HG03039 (cell line): ENCODE results near the gene VSIG10.
"Not testable (repeated sequence)": the region's sequence is repeated elsewhere in the genome, so short reads cannot be mapped to it uniquely, and the experiment has no call there.

Source experiments
- ATAC-seq: cut with Tn5 transposase; IDR thresholded peaks from one replicate; pipeline ENCODE4 v1.9.1; 2021; ENCODE audit warnings: mild to moderate bottlenecking, moderate library complexity; ENCODE audit not compliant: unreplicated experiment

VSIG10 gene

DNA sequence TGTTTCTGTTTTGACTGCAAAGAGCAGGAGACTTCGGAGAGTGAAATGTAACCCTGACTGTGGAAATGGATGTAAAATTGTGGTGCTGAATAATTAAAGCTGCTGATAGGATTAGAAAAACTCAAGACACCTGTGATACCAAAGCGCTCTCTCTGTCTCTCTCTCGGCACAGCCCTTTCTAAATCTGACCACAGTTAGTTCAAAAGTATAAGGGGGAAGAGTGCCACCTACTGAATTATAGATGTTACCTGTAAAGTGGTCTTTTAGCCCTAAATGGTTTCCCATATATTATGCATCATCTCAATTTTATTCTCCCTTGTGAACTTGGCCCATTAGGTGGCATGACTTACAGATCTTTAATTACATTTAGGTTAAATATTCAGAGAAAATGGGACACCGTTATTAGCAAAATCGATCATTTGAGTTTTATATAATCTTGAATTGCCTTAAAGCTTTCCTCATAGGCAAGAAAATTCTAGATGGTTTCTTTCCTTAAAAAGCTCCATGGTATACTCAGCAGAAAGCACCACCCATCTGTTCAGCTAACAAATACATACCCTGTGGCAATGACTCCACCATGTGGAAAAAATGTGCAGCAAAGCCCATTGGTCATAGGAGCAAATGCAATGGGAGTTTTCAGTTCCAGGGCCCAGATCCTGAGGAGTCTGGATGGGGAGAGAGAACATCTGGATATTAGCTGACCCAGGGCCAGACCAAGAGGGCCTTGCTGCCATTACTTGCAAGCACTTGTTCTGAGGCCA is 69.2 kb downstream of the VSIG10 start:
- no peak for ATAC-seq

- no peak for ATAC-seq
Measured at GRCh38 chr12:118033902-118034301, 69.9 kb downstream of the VSIG10 start.

DNA sequence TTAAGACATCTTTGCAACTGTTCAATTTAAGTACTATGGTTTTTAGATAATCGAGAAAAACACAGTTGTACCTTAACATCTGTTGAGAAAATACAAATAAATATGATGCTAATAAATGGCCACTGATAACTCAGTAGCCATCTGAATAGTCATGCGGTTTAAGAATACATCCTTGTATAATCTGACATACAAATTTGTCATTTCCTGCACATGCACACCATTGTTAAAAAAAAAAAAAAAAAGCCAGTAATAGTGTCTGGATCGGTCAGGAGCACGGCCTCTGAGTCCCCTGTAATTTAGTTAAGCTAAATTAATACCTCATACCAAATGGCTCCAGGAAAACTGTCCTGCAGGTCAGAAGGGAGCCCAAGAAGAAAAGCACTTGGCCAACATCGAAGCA is 70.5 kb downstream of the VSIG10 start:
- no peak for ATAC-seq

- ATAC-seq = no peak
Measured at GRCh38 chr12:118032188-118032587, 71.6 kb downstream of the VSIG10 start.

DNA sequence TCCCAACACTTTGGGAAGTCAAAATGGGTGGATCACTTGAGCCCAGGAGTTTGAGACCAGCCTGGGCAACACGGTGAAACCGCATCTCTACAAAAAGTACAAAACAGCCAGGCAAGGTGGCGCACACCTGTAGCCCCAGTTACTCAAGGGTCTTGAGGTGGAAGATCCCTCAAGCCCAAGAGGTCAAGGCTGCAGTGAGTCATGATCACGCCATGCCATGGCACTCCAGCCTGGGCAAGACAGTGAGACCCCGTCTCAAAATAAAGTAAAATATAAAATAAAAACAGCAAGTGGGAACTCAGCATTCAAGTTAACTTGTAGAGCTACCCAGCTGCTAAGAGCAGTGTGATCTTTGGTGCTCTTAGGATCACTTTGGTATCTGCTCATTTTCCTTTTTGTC is 74.6 kb downstream of the VSIG10 start:
- no peak for ATAC-seq

- no peak for ATAC-seq
Measured at GRCh38 chr12:118025168-118025567, 78.6 kb downstream of the VSIG10 start.

DNA sequence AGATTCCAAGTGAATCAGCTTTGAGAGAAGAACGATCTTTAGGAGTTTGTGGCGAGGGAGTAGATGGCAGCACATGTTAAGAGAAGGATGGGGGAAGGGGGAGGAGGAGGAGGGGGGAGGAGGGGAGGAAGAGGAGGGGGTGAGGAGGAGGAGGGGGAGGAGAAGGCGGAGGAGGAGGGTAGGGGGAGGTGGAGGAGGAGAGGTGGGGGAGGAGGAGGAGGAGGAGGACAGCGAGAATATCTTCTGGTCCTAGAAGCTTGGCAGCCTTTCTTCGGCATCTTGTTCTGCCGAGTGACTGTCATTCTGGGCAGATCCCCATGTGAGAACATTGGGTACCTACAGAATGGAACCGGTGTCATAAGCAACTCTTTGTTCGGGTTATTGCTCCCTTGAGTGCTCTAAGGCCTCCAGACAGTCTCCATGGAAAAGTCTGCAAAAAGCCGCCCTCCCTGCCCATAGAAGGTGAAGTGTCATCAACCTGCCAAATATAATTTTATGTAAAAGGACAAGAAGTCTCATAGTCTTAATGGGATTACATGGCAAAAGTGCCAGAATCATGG is 80.4 kb downstream of the VSIG10 start:
- ATAC-seq = no peak

- no peak for ATAC-seq
Measured at GRCh38 chr12:118022728-118023109, 81.1 kb downstream of the VSIG10 start.

DNA sequence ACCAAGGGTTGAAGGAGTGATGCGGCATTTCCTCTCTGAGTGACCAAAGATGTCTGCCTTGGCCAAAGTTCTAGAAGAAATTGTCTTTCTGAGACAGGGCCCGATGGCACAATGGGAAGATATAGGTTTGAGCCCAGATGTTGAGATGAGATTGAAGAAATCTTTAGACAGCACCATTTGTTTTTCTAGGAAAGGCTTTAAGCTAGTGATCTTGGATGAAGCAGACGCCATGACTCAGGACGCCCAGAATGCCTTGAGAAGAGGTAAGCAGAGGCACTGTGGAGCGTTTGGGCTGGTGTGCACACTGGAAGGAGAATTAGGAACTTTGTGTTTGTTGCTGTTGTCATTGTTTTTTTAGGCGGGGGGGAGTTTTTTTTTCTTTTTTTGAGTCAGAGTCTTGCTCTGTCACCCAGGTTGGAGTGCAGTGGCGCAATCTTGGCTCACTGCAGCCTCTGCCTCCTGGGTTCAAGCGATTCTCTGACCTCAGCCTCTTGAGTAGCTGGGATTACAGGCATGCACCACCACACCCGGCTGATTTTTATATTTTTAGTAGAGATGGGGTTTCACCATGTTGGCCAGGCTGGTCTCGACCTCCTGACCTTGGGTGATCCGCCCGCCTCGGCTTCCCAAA is 81.6 kb downstream of the VSIG10 start:
- not testable (repeated sequence) for ATAC-seq

DNA sequence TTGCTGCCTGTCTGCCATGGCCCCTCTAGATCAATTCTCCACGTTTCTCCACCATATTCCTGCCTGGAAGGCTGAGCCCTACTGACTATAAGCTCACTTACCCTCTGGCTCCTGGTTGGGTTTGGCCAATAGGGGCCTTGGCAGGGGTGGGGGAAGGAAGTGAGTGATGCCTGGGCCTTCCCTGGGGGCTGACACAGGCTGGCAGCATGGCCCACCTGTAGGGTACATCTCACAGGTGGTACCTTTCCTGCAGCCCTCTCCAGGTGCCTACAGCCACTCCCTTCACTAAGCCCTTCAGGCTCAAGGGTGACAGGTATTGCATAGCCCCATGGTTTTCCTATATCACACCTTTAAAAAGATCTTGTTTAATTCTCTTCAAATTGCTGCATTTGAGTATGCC is 83.8 kb downstream of the VSIG10 start:
- ATAC-seq = no peak

DNA sequence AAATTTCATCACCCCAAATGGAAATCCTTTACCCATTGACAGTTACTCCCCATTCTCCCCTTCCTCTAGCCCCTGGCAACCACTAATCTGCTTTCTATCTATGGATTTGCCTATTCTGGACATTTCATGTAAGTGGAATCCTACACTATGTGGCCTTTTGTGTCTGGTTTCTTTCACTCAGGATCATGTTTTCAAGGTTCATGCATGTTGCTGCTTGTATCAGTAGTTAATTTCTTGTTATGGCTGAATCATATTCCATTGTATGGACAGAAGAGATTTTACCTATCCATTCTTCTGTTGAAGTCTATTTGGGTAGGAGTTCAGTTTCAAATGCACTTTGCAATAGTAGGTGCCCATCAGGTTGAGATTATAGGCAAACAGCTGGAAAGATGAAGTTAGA is 85.9 kb downstream of the VSIG10 start:
- ATAC-seq = no peak

DNA sequence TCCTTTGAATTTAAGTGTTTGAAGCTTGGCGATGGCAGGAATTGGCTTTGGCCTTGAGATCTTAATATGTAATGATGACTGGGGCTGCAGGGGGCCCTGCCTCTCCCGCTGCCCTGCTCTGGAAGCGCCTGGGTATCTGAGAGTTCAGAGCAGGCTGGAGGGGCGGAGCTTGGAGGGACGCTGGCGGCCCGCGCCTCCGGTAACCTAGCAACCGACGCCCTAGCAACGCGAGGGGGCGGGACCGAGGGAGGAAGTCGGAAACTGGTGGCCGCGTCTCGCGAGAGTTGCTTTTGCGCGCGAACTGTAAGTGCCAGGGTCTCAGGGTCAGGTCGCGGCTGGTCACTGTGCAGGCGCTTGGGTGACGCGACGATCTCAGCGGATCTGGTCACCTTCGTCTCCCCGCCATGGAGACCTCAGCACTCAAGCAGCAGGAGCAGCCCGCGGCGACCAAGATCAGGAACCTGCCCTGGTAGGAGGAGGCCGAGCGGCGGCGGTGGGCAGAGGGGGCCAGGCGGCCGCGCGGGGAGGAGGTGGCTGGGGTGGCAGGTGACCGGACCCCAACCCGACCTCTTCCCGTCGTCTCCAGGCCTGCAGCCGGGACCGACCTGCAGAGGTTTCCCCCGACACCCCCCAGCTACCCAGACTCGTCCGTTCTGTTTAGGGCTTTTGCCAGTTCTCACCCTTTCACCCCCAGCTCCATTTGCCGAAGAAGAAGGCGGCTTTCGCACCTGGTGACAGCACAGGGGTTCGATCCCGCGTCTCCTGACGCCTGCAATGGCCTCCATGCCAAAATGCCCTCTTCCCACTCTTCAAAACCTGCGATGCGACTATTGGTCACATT is 87.2 kb downstream of the VSIG10 start, which contains the start of gene RFC5:
RFC5 (plus strand) TSS at position 280 of the 841 bp plus-strand sequence; CDS start at position 405, 125 bp downstream.
- ATAC-seq = peak; percentile 95

DNA sequence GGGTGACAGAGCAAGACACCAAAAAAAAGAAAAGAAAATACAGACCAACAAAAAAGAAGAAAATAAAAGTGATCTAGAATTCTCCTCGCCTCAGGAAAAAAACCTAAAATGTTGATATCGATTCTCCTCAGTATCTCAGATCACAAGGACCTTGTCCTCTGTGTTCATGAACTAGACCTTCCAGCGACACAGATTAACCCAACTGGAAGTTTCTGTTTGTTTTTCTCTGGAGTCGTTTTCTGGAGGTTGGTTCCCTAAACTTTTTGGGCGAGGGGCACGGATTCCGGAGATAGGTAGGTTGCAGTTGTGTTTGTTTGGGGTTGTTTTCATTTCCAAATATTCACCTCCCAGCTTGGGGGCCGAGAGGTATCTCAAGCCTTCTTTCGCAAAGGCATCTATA is 87.9 kb downstream of the VSIG10 start:
- ATAC-seq = no peak

DNA sequence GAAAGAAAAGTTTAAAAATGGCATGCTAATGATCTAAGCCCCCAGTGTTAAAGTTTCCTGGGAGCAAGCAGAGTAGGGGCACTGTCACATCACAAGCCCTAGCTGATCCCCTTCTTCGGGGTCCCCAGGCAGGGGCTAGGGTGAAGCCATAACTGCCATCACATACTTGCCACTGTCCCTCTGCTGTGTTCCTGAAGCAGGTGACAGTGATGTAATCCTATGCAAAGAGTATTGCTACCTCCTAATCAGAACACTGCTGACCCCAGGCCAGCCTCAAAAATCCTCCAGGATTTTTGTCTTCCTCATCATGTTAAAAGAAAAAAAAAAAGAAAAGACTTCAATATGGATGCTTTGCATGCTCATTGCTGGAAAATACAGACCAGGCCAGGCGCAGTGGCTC is 88.5 kb downstream of the VSIG10 start:
- ATAC-seq = no peak
